ENCODE results near the gene ATF3.

The ATF3 gene

GRCh38 chr1:212611000-212611948, 2.7 kb downstream of the ATF3 start:
- Mint-ChIP-seq H3K4me3 (no peak overlapping the region), H3K27ac (no peak overlapping the region), H3K4me1 (peaks cover 44% of the 10 kb centered on the region), H3K27me3 (peaks cover 34% of the 10 kb centered on the region), H3K36me3 (peaks cover 17% of the 10 kb centered on the region), H3K9me3 (no peaks in the 10 kb centered on the region)
- no peak for ATAC-seq

DNA sequence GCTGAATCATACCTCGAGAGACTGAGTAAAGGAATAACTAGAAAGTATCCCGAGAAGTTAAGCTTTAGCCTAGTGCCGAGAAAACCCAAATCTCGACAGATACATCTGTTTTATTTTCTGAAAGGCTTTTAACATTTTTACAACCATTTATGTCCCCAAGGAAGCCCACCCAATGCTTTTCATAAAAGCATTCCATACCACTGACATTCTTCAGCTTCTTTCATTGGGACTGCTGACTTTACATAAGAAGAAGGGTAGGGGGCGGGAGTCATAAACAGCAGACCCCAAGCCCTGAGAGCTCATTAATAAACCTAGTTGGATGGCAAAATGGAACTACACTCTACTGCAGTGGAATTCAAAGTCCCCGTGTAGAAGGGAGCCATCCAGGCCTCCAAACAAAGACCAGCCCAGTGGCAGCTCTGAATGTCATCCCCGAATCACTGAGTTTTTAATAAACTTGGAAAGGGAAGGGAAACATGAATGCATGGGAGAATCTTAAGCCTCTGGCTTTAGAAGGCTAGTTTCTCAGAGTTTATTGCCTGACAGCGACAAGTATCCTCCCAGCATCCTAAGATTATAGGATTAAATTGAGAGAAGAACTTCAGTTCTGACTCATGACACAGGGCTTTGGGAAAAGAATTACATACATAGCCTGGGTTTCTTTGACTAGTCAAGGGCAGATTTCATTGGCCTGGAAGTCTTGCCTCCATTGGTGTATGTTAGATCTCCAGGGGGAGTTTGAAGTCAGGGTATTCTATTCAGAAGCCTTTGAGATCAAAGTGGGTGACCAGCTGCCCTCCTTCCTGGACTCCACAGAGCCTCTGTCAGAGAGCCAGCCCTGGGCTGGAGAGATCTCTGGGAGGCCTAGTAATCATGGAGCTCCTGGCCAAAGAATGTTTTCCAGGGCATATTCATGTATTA, 3.7 kb downstream of the ATF3 start:
- H3K4me1 Mint-ChIP-seq = peaks cover 35% of the 10 kb centered on the region
- H3K36me3 Mint-ChIP-seq = peaks cover 26% of the 10 kb centered on the region
- H3K27ac Mint-ChIP-seq = no peak overlapping the region
- no peaks in the 10 kb centered on the region for H3K9me3 Mint-ChIP-seq
- no peak for ATAC-seq
- H3K27me3 Mint-ChIP-seq = peaks cover 26% of the 10 kb centered on the region
- H3K4me3 Mint-ChIP-seq = no peak overlapping the region

- Mint-ChIP-seq H3K4me3 (no peak overlapping the region), H3K9me3 (no peaks in the 10 kb centered on the region), H3K36me3 (peaks cover 33% of the 10 kb centered on the region), H3K27ac (peak overlapping the region; percentile 57), H3K27me3 (peaks cover 18% of the 10 kb centered on the region), H3K4me1 (peaks cover 28% of the 10 kb centered on the region)
- no peak for ATAC-seq
Measured at GRCh38 chr1:212613440-212614335, 5.1 kb downstream of the ATF3 start.

DNA sequence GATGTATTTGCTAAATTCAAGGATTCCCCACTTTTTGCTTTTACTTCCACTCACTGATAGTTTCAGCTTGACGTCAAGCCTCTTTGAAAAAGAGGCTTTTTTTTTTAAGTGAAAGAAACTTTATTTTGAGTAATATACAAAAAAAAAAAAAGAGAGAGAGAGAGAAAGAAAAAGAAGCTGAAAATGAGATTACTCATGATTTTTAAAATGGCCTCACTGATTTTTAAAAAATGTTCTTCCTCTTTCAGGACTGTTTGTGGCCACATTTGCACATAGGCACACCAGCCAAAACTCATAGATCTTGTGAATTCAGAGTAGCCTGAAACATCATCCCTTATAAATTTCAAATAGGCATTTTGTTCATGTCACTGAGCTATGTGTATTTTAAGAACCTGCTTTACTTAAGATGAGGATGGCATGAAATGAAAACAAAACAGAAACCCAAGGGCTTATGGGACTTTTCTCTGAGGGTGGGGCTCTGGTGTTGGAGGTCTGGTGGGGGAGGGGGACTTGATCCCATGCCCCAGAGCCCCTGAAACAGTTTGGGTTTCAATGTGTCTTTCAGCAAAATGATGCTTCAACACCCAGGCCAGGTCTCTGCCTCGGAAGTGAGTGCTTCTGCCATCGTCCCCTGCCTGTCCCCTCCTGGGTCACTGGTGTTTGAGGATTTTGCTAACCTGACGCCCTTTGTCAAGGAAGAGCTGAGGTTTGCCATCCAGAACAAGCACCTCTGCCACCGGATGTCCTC, 6.1 kb downstream of the ATF3 start:
- peaks cover 41% of the 10 kb centered on the region for H3K36me3 Mint-ChIP-seq
- peak overlapping the region; percentile 57 for H3K27ac Mint-ChIP-seq
- no peaks in the 10 kb centered on the region for H3K9me3 Mint-ChIP-seq
- peaks cover 26% of the 10 kb centered on the region for H3K4me1 Mint-ChIP-seq
- ATAC-seq = no peak
- peaks cover 14% of the 10 kb centered on the region for H3K27me3 Mint-ChIP-seq
- H3K4me3 Mint-ChIP-seq = no peak overlapping the region

- H3K36me3 Mint-ChIP-seq = peaks cover 46% of the 10 kb centered on the region
Measured at GRCh38 chr1:212615201-212615470, 6.6 kb downstream of the ATF3 start.

DNA sequence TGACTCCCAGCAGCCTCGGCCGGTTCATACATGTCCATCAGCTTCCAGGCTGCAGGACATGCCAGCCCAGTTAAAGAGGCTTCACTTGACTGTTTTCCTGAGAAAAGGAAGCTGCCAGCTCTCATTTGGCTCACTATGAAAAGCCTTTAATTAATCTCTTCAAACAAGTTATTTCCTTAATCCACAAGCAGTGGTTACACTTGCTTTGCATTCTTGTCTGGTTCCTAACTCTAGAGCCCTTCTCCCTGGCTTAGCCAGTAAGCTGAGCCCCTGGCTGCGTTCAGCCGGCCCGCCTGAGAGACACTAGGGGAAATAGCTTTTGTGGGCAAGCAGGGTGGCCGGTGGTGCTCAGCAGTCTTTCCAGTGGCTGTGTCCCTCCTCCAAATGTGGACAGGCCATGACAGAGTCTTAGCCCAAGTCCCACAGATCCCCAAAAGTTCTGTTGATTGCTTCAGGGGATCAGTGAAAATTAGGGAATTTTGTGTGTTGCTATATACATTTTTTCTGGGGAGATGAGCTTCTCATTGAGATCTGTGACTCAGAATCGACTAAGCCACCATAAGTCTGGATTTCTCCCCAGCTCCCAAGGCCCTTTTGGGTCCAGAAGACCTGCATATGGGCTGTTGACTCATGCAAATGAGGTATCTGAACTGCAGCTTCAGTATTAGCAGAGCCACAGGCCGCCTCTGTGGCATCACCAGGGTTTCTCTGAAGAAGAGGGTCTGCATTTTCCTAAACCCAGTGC, 10.1 kb downstream of the ATF3 start:
- peaks cover 12% of the 10 kb centered on the region for H3K4me1 Mint-ChIP-seq
- H3K27me3 Mint-ChIP-seq = no peaks in the 10 kb centered on the region
- H3K27ac Mint-ChIP-seq = no peak overlapping the region
- H3K36me3 Mint-ChIP-seq = peaks cover 47% of the 10 kb centered on the region
- H3K9me3 Mint-ChIP-seq = no peaks in the 10 kb centered on the region
- ATAC-seq = no peak
- no peak overlapping the region for H3K4me3 Mint-ChIP-seq

More at GRCh38 chr1:212615201-212615470, 6.6 kb downstream of the ATF3 start:
- peaks cover 9% of the 10 kb centered on the region for H3K27me3 Mint-ChIP-seq
- ATAC-seq = no peak
- no peaks in the 10 kb centered on the region for H3K9me3 Mint-ChIP-seq
- H3K4me1 Mint-ChIP-seq = peaks cover 21% of the 10 kb centered on the region
- no peak overlapping the region for H3K27ac Mint-ChIP-seq
- no peak overlapping the region for H3K4me3 Mint-ChIP-seq

- Mint-ChIP-seq H3K36me3 (peaks cover 39% of the 10 kb centered on the region), H3K4me3 (no peak overlapping the region), H3K27ac (no peak overlapping the region), H3K4me1 (no peaks in the 10 kb centered on the region), H3K9me3 (no peaks in the 10 kb centered on the region), H3K27me3 (peaks cover 16% of the 10 kb centered on the region)
- ATAC-seq = no peak
Measured at GRCh38 chr1:212620293-212620692, 11.7 kb downstream of the ATF3 start.

DNA sequence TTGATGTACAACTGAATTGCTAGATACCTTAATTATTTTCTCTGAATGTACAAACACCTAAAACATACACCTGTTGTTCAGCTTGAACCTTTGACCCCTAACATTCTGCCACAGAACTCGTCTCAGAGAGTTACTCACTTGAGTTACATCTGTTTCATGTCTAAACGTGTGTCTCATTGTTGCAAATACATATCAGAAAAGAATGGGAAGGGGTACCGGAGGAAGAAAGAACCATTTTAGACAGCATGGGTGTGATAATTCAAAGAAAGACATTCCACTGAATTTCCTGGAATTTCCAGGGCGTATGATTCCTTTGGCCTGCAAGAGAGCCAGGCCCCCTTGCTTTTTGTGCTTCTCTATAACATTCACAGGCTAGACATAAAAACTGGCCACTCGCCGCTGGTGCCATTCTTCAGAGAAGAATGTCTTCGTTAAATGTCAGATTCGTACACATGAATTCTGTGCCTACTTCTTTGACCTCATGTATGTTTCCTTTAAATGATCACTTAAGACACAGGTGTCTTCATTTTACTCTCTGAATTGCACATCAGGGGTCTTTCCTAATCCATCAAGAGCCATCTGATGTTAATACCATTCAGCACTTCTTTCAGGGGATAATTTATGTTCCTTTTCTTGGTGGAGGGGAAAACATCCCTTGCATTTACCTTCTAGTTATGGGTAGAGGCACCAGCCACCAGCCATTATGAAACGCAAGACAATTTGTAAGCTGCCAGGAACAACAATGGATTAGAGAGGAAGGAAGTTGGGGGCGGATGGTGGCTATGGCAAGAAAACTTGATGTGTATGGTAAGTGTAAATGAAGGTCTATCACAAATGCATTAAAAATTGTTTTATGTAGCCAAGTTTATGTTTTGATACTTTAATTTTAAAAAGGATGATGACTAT, 12.7 kb downstream of the ATF3 start:
- Mint-ChIP-seq H3K9me3 (no peaks in the 10 kb centered on the region), H3K36me3 (peaks cover 31% of the 10 kb centered on the region), H3K27me3 (peaks cover 26% of the 10 kb centered on the region), H3K27ac (no peak overlapping the region), H3K4me1 (no peaks in the 10 kb centered on the region), H3K4me3 (no peak overlapping the region)
- ATAC-seq = no peak

GRCh38 chr1:212621949-212622305, 13.4 kb downstream of the ATF3 start:
- Mint-ChIP-seq H3K27me3 (peaks cover 31% of the 10 kb centered on the region), H3K4me3 (no peak overlapping the region), H3K36me3 (peaks cover 24% of the 10 kb centered on the region), H3K4me1 (no peaks in the 10 kb centered on the region), H3K27ac (no peak overlapping the region), H3K9me3 (no peaks in the 10 kb centered on the region)
- no peak for ATAC-seq

DNA sequence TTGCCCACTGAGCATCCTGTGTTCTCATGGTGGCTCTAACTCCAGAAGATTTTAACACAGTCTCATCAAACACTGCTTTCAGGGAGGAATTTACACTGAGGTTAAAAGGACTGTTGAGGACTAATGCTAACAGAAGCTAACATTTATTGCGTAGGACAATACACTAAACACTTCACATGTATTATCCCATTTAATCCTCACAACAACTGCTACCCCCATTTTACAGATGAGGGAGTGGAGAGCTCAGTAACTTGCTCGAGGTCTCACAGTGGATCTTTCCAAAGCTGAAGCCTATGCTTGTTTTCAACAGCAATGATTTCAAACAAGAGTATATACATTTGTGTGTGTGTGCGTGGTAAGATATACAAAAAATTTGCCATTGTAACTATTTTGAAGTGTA, 13.9 kb downstream of the ATF3 start:
- H3K36me3 Mint-ChIP-seq = peaks cover 20% of the 10 kb centered on the region
- no peaks in the 10 kb centered on the region for H3K4me1 Mint-ChIP-seq
- H3K4me3 Mint-ChIP-seq = no peak overlapping the region
- no peak for ATAC-seq
- no peaks in the 10 kb centered on the region for H3K9me3 Mint-ChIP-seq
- peaks cover 31% of the 10 kb centered on the region for H3K27me3 Mint-ChIP-seq
- H3K27ac Mint-ChIP-seq = no peak overlapping the region

DNA sequence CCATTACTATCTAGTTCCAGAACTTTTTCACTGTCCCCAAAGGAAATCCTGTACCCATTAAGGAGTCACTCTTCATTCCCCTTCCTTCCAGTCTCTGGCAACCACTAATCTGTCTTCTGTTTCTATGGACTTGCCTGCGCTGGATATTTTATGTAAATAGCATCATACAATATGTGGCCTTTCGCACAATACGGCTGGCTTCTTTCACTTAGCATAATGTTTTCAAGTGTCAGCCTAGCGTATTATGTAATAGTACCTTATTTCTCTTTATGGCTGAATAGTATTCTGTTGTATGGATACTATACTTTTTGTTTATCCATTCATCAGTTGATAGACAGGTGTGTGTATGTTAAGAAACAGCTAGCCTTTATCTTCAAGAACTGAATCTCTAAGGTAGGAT, 14.3 kb downstream of the ATF3 start:
- Mint-ChIP-seq H3K27ac (no peak overlapping the region), H3K4me3 (no peak overlapping the region), H3K36me3 (peaks cover 19% of the 10 kb centered on the region), H3K27me3 (peaks cover 31% of the 10 kb centered on the region), H3K9me3 (no peaks in the 10 kb centered on the region), H3K4me1 (no peaks in the 10 kb centered on the region)
- no peak for ATAC-seq

DNA sequence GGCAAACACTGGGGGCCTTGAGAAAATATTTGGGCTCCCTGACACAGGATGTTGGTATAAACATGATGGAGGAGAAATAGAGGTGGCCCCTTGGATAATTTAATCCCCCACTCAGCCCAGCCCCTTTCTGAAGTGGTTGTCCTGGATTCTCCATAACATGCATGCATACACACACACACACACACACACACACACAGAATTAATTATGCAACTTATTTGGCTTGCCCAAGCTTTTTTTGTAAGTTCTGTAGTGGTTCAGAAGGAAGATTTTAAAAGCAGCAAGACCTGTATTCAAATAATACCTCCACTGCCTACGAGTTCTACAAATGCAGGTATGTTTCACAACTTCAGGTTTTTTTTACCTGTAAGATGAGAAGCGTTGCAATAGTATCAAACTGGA, 15.0 kb downstream of the ATF3 start:
- Mint-ChIP-seq H3K36me3 (peaks cover 15% of the 10 kb centered on the region), H3K4me3 (no peak overlapping the region), H3K27ac (no peak overlapping the region), H3K4me1 (no peaks in the 10 kb centered on the region), H3K9me3 (no peaks in the 10 kb centered on the region), H3K27me3 (peaks cover 31% of the 10 kb centered on the region)
- ATAC-seq = no peak

- Mint-ChIP-seq H3K27me3 (peaks cover 31% of the 10 kb centered on the region), H3K27ac (no peak overlapping the region), H3K36me3 (peaks cover 2% of the 10 kb centered on the region), H3K4me1 (no peaks in the 10 kb centered on the region), H3K9me3 (no peaks in the 10 kb centered on the region), H3K4me3 (no peak overlapping the region)
- ATAC-seq = no peak
Measured at GRCh38 chr1:212624976-212625501, 16.5 kb downstream of the ATF3 start.
